ENCODE measurements around the gene PTPRK. TPM values are rescaled to one million over a fixed set of nuclear protein-coding genes. Genes with fewer than 3 reads are reported as not detected.

The PTPRK gene
- total and polyA plus RNA-seq, 2 of the 8 experiments (the other 6 are each of a cell fraction or from before 2014, with no cell fraction given) = 11.4 to 47.3 TPM

DNA sequence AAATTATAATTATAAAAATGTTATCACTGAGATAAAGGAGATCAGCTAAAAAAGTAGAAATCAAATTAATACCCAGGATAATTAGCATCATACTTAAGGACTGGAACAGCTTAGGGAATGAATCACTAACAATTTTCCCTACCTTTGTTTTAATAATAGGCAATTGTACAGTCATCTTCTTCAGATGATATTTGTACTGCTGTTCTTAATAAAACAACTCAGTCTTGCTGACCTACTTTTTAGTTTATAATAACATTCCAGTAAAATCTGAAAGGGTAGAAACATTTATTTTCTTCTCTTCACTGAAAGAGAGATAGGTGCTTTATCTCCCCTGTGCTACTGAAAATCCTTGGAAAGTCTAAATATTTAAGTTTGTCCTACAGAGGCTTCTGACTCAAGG is 348.3 kb downstream of the PTPRK start (continued):
- TF ChIP-seq, protein P1, sequence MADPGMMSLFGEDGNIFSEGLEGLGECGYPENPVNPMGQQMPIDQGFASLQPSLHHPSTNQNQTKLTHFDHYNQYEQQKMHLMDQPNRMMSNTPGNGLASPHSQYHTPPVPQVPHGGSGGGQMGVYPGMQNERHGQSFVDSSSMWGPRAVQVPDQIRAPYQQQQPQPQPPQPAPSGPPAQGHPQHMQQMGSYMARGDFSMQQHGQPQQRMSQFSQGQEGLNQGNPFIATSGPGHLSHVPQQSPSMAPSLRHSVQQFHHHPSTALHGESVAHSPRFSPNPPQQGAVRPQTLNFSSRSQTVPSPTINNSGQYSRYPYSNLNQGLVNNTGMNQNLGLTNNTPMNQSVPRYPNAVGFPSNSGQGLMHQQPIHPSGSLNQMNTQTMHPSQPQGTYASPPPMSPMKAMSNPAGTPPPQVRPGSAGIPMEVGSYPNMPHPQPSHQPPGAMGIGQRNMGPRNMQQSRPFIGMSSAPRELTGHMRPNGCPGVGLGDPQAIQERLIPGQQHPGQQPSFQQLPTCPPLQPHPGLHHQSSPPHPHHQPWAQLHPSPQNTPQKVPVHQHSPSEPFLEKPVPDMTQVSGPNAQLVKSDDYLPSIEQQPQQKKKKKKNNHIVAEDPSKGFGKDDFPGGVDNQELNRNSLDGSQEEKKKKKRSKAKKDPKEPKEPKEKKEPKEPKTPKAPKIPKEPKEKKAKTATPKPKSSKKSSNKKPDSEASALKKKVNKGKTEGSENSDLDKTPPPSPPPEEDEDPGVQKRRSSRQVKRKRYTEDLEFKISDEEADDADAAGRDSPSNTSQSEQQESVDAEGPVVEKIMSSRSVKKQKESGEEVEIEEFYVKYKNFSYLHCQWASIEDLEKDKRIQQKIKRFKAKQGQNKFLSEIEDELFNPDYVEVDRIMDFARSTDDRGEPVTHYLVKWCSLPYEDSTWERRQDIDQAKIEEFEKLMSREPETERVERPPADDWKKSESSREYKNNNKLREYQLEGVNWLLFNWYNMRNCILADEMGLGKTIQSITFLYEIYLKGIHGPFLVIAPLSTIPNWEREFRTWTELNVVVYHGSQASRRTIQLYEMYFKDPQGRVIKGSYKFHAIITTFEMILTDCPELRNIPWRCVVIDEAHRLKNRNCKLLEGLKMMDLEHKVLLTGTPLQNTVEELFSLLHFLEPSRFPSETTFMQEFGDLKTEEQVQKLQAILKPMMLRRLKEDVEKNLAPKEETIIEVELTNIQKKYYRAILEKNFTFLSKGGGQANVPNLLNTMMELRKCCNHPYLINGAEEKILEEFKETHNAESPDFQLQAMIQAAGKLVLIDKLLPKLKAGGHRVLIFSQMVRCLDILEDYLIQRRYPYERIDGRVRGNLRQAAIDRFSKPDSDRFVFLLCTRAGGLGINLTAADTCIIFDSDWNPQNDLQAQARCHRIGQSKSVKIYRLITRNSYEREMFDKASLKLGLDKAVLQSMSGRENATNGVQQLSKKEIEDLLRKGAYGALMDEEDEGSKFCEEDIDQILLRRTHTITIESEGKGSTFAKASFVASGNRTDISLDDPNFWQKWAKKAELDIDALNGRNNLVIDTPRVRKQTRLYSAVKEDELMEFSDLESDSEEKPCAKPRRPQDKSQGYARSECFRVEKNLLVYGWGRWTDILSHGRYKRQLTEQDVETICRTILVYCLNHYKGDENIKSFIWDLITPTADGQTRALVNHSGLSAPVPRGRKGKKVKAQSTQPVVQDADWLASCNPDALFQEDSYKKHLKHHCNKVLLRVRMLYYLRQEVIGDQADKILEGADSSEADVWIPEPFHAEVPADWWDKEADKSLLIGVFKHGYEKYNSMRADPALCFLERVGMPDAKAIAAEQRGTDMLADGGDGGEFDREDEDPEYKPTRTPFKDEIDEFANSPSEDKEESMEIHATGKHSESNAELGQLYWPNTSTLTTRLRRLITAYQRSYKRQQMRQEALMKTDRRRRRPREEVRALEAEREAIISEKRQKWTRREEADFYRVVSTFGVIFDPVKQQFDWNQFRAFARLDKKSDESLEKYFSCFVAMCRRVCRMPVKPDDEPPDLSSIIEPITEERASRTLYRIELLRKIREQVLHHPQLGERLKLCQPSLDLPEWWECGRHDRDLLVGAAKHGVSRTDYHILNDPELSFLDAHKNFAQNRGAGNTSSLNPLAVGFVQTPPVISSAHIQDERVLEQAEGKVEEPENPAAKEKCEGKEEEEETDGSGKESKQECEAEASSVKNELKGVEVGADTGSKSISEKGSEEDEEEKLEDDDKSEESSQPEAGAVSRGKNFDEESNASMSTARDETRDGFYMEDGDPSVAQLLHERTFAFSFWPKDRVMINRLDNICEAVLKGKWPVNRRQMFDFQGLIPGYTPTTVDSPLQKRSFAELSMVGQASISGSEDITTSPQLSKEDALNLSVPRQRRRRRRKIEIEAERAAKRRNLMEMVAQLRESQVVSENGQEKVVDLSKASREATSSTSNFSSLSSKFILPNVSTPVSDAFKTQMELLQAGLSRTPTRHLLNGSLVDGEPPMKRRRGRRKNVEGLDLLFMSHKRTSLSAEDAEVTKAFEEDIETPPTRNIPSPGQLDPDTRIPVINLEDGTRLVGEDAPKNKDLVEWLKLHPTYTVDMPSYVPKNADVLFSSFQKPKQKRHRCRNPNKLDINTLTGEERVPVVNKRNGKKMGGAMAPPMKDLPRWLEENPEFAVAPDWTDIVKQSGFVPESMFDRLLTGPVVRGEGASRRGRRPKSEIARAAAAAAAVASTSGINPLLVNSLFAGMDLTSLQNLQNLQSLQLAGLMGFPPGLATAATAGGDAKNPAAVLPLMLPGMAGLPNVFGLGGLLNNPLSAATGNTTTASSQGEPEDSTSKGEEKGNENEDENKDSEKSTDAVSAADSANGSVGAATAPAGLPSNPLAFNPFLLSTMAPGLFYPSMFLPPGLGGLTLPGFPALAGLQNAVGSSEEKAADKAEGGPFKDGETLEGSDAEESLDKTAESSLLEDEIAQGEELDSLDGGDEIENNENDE (IDR thresholded peaks at IDR 0.05; ENCODE audit: insufficient replicate concordance, low read length) = no peak
- no peak for TF ChIP-seq EP300 (IDR thresholded peaks at IDR 0.05; ENCODE audit: borderline replicate concordance in 1 of 2, low read depth in 2 of 2, low read length in 2 of 2)
- no peak for TF ChIP-seq SAP30 (IDR thresholded peaks at IDR 0.05; ENCODE audit: insufficient read depth, insufficient replicate concordance, low read length)
- TF ChIP-seq SP1 (IDR thresholded peaks at IDR 0.05; ENCODE audit: low read depth, low read length) = no peak
- TF ChIP-seq GABPA (IDR thresholded peaks at IDR 0.05; ENCODE audit: borderline replicate concordance, insufficient read depth, low read length) = no peak
